HG02678 (cell line): ENCODE measurements around the gene ENTPD7.
A peak's percentile ranks its signal among the peaks of the same experiment; 100 is the strongest.
"Not testable (repeated sequence)": the region's sequence is repeated elsewhere in the genome, so short reads cannot be mapped to it uniquely, and the experiment has no call there.

ENCODE experiments used
- ATAC-seq: cut with Tn5 transposase; IDR thresholded peaks from one replicate; pipeline ENCODE4 v1.9.1; 2021; ENCODE audit warnings: mild to moderate bottlenecking, moderate library complexity; ENCODE audit not compliant: unreplicated experiment

ENTPD7 gene

DNA sequence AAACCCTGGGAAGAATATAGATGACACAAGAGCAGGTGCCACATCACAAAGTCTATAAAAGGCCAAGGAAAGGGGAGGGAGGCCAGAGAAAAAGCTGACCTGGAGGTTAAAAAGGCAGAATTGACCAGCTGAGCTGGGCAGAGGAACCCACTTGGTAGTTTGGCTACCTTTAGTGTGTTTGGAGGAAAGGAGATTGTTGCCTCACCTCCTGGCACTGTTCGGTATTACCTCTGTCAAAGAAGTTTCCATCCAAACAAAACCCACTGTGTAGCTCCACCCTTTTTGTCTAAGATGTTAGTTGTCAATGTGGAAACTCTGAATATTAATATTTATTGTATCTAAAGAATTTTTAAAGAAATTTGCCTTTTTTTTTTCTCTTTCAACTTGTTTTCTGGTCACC is 23.4 kb downstream of the ENTPD7 start:
- no peak for ATAC-seq

DNA sequence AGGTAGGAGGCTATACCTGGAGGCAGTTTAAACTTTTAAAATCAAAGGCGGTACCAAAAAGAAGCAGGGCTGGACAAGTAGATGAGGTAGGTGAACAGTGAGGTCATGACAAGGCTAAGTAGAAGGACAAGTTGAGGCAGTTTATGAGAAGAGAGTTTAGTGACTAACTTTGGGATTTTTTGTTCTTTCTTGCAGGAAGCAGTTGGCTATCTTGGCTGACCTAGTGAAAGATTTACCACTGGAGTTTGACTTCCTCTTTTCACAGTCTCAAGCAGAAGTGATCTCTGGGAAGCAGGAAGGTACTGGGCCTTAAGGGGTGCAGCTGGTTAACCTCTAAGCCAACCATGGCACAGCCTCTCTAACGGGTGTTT is 26.3 kb downstream of the ENTPD7 start:
- peak; percentile 91 for ATAC-seq

DNA sequence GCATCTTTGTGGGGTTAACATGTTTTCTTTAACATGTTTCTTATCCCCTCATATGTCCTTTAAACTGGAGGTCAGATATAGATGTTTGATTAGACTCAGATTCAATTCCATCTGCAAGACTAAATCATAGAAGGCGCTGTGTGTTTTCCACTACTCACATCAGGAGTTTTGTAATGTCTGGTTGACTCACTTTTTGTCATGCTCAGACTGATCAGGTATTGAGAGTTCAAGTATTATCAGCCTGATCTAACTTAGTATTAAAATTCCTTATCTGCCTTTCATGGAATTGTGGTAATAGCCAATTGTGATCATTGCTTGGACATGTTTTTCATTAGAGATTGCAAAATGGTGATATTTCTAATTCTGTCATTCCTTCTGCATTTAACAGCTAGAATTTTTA is 30.2 kb downstream of the ENTPD7 start:
- no peak for ATAC-seq

DNA sequence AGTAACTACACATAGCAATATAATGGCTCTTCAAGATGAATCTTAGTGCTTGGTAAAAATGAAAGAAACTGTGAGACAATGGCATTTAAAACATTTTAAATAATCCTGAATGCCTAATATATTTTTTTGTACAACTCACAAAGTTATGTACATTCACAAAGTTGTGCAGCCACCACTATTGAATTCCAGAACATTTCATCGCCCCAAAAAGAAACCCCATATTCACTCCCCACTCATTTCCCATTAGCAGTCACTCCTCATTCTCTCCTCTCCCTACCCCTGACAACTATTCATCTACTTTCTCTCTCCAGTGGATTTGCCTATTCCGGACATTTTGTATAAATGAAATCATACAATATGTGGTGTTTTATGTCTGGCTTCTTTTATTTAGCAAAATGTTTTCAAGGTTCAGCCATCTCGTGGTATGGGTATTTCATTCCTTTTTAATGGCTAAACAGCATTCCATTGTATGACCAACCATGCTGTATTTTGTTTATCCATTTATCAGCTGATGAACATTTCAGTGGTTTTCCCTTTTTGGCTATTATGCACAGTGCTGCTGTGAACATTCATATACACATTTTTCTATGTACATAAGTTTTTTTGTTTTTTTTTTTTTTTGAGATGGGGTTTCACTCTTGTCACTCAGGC is 34.7 kb downstream of the ENTPD7 start:
- no peak for ATAC-seq

DNA sequence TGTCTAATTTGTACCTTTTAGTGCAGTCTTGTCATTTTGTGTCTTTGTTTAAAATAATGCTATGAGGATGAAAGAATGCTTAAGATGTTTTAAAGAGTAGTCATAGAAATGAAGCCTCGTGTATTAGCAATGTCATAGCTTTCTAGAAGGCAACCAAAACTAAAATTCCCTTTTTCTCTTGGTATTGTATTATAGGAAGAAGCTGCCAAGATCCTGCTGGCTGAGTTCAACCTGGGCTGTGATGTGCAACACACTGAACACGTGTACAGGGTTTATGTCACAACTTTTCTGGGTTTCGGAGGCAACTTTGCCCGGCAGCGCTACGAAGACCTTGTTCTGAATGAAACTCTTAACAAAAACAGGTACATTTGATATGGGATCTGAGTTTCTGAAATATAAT is 36.5 kb downstream of the ENTPD7 start:
- ATAC-seq, result no peak

DNA sequence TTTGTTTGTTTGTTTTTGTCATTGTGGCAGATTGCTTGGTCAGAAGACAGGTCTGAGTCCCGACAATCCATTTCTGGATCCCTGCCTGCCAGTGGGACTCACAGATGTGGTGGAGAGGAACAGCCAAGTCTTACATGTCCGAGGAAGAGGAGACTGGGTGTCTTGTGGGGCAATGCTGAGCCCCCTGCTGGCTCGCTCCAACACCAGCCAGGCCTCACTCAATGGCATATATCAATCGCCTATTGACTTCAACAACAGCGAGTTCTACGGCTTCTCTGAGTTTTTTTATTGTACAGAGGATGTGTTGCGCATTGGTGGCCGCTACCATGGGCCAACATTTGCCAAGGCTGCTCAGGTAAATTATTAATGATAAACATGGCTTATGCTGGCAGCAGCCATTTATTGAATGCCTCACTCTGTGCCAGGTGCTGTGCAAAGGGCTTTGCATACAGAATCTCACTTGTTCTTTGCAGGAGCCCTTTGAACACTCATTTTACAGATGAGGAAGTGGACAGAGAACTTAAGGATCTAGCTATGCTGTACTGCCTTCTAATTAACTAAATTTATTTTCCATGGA is 39.3 kb downstream of the ENTPD7 start:
- ATAC-seq, result no peak

DNA sequence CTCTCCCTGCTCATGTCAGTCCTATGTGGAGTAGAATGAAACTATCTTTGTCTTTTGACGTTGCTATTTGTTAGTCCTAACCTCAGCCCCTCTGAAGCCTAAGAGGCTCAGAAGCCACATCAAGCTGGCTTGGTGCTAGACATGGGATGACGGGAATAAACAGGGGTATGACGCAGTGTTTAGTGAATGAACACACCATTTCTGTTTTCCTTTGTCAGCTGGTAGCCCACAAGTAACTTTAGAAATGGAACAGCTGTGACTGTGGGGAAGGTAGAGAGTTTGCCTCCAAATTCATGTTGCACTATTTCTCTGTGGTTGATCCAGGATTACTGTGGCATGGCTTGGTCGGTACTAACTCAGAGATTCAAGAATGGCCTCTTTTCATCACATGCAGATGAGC is 41.3 kb downstream of the ENTPD7 start:
- no peak for ATAC-seq

DNA sequence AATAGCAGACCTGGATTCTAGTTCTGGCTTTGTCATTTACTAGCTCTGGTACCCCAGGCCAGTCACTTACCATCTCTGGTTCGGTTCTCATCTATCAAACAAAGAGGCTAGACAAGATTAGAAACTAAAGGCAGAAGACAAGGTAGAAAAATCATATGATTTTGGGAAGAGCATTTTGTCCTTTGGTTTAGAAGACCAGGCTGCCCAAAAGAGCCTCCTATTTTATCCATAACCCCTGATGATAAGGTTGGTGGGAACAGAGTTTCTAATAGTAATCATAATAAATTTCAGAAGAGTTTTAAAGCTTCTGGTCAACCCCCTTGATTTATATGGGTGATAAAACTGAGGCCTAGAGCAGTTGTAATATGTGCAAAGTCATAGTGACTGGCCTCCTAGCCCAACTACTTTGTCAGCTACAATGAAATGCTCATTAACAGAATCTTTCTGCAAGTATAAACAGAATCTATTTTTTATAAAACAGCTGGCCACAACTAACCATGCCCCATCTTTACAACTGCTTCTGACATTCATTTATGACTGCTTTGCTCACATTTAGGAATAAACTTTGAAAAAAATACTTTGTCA is 49.2 kb downstream of the ENTPD7 start:
- ATAC-seq, result no peak

DNA sequence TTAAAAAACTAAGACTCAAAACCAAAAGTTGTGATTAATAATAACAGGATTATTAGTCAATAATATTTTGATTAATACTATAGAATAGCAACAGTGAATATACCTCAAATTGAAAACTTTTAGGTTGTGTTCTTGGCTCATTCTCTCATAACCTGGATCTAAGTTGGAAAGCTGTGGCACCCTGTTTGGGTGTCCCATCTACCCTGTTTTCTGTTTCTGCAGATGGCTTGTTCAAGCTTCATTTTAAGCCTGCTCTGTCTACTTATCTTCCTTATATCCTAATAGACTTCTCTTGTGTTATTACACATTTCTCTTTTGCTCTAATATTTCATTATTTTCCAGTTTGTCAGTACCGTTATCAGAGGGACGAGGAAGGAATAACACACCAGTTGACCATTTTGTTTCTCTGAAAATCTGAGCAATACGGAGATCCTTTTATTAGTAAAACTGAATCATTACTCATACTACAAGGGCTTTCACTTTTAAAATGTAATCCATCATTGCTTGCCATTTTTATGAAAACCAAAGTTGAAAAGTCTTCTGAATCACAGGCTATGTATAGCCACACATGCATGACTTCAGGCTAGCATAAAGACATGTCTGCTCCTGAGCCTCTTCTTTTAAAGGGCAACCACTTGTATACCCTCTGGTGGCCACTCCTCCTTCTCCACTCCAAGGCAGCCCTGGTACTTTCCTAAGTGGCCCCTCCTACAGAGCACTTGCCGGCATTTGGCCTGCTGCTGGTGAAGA is 50.3 kb downstream of the ENTPD7 start:
- ATAC-seq, result no peak

DNA sequence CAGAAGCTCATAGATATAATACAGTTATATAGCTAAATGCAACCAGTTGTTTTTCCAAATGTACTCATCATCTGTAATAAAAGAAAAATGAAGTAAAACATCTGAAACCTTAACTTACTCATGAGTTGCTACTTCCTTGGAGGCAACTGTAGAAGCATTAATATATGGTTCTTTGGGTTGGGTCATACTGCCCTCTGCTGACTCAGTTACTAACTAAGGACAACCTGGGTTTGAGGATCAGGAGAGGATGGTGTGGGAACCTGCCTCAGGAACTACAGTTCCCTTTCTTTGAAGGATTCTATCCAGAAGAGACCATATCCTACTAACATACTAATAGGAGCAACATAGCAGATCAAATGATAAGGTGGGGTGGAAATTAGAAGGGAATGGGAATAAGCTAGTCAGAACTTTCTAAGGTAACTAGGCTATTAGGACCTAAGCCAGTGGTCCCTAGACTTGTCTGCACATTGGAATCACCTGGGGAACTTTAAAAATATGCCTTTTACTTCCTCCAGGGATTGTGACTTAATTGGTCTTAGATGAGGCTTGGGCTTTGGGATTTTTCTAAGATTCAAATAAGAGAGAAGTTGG is 51.9 kb downstream of the ENTPD7 start:
- ATAC-seq, result peak; percentile 56

DNA sequence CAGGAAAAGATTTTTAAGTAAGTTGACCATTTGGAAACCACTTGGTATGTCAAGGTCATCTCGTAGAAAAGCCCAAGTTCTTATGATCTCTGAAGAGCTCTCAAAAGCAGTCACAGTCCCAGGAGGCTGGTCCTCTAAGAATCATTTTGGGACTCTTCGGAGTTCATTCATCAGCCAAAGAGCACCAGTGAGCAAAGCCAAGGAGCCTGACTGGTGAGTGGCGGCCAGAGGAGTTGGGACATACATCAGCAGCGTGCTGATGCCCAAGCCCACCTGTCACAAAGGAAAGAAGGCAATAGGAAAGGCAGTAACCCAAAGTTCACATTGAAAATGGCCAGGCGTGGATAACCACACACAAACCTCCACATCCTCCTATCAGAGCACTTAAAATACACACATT is 55.1 kb downstream of the ENTPD7 start:
- ATAC-seq, result no peak

DNA sequence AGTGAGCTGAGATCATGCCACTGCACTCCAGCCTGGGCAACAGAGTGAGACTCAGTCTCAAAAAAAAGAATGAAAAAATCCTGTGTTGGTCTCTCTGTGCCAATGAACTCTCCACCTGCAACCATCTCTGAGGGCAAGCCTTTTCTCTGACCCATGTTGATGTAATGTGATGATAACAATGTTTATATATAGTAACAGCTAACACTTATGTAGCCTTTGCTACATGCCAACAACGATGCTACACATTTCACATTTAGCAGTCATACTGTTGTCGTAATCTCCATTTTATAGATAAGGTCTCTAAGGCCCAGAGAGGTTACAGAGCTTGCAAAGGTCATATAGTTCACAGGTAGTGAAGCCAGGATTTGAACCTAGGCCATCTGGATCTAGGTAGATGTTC is 61.1 kb downstream of the ENTPD7 start:
- ATAC-seq, result no peak

DNA sequence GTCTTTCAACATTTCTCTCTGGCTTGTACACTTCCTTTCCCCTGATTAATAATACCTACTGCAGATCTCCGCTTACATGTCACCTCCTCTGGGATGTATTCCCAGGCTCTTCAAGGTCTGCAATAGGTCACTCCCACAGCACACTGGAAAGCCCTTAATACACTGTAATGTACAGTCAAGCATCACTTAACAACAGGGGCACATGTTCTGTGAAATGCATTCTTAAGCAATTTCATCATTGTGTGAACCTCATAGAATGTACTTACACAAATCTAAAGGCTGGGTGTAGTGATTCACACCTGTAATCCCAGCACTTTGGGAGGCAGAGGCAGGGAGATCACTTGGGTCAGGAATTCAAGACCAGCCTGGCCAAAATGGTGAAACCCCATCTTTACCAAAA is 70.7 kb downstream of the ENTPD7 start:
- ATAC-seq, result no peak

DNA sequence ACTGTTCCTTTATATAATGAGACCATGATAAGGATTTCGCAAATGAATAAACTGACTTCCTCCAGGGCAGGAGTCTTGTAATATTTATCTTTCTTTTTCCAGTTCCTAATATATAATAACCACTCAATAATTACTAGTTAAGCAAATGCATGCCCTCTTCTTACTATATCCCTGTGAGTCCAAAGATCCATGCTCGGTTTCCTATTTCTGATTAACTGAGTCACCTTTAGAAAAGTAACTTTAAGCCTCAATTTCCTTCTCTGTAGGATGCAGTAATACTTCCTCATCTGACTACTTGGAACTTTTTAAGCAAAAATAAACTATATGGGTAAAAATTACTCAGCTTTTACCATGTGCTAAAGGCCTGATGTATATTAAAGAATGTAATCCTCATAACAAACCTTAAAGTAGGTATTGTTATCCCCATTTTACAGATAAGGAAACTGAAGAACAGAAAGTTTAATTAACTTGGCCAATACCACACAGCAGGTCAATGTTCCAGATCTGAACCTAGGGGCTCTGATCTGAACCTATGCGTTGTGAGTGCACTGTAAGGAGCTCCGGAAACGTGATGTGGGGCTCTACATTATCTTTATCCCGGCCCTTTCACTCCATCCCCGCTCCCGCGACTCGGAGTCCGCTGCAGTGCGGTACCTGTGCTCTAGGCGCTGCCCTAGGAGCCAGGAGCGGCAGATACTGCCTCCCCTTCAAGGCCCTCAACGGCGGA is 72.2 kb downstream of the ENTPD7 start:
- ATAC-seq, result peak; percentile 37

DNA sequence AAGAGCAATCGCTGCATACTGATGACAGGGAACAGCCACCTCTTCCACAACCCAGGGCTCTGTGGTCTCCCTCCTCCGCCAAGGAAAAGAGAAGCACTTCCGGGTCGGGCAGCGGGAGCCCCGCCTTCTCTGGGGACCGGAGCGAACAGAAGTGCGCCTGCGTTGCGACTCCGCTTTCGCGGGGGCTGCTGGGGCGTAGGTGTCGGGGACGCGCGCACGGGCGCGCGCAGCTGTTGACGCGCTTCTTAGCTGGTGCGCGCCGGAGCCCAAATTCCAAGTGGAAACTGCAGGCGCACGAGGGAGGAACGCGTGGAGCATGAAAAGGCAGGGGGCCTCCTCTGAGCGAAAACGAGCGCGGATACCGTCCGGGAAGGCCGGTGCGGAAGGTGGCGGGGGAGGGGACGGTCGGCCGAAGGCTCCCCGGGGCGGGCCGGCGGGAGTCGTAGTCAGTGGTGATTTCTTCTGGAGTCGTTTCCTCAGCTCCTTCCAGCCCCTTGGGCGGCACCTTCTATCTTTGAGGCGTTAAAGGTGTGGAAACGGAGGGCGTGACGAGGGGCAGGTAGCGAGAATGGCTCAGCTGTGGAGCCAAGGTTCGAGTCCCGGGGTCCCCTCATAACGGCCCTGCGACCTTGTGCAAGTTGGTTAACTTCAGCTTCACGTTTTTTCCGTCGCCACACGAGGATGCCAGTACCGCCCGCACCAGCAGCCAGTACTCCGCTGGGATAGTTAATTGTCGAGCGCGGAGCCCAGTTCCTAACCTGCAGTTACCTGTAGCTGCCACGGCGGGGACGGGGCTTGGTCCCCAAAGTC is 72.9 kb downstream of the ENTPD7 start, which contains the start of the genes COX15 and CUTC:
TSS of gene COX15 (minus strand) at position 95 of the 810 bp plus-strand sequence. CDS start at position 17, 78 bp downstream.
TSS of gene CUTC (plus strand) at position 202 of the 810 bp plus-strand sequence. CDS start at position 317, 115 bp downstream.
- peak; percentile 90 for ATAC-seq

DNA sequence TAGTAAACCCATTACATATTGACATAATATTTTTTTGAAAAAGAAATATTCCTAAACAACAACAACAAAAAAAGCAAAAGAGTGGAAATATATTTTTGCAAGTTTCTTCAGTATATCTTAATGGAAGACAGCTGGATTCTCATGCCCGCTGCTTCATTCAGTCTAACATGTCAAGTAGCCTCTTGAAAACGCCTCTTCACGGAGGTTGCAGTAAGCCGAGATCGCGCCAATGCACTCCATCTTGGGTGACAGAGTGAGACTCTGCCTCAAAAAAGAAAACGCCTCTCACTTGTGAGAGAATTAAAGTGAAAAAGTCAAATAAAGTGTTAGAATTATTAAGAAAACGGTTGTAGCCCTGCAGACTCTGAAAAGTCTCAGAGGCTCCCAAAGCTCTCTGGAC is 74.1 kb downstream of the ENTPD7 start:
- no peak for ATAC-seq

DNA sequence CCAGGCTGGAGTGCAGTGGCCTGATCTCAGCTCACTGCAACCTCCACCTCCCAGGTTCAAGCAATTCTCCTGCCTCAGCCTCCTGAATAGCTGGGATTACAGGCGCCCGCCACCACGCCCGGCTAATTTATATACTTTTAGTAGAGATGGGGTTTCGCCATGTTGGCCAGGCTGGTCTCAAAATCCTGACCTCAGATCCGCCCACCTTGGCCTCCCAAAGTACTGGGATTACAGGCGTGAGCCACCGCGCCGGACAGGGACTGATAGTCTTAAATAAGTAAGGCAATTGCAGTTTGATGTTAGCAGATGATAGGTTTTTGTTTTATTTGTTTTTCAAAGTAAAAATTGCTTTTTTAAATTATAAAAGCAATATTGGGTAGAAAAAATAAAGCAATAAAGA is 74.8 kb downstream of the ENTPD7 start:
- ATAC-seq, result not testable (repeated sequence)

DNA sequence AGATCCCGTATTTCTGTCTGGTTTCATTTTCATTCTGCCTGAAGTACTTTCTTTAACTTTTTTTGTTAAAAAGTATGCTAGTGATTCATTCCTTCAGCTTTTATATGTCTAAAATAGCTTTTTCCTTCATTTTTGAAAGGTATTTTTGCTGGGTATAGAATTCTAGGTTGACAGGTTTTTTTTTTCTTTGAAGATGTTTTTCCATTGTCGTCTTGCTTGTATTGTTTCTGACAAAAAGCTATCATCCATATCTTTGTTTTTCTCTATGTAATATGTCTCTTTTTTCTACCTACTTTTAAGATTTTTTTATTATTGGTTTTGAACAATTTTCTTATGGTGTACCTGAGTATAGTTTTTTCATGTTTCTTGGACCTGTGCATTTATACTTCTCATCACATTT is 81.0 kb downstream of the ENTPD7 start:
- no peak for ATAC-seq

DNA sequence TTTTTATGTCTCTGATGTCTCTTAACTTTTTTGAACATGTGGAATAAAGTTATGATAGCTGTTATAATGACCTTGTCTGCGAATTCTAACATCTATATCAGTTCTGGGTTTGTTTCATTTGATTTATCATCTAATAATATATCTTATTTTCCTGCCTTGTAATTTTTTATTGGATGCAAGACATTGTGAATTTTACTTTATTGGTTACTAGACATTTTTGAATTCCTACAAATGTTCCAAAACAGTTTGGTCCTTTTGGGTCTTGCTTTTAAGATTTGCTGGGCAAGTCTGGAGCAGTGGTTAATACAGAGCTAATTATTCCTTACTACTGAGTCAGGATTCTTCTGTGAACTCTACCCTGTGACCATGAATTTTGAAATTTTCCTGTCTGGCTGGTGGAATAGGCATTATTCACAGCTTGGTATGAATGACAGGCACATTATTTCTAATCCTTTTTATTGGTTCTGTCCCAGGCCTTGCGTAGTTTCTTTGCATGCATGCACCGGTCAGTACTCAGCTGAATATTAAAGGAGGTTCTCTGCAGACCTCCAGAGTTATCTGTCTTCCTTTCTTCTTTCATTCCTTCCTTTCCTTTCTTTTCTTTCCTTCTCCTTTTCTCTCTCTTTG is 81.7 kb downstream of the ENTPD7 start:
- no peak for ATAC-seq
